Gastroesophageal sphincter (tissue), 4 donors: ENCODE results near the gene PRKN. TPM values are rescaled to one million over a fixed set of nuclear protein-coding genes. Genes with fewer than 3 reads are reported as not detected.

Experiments
- ATAC-seq: fragments of 150-250 bp; one replicate; pipeline ENCODE4 v1.9.1; 2016; ENCODE audit warnings: mild to moderate bottlenecking, moderate library complexity
- H3K27ac ChIP-seq, 4 donors: fragments of 200-600 bp; sonication (generic) in 3 of 4; 1 replicate in 3 of 4; 2 replicates in 1 of 4; pipeline ENCODE4 v1.5.1; 2016 to 2019
- H3K27me3 ChIP-seq: fragments of 200-600 bp; sonication (generic); one replicate; pipeline ENCODE4 v1.5.1; 2019
- H3K36me3 ChIP-seq, 2 donors: fragments of 200-600 bp; sonication (generic); one replicate each; pipeline ENCODE4 v1.5.1; 2019; ENCODE audit warnings: control low read depth in 1 of 2
- H3K4me1 ChIP-seq, 3 donors: fragments of 200-600 bp; sonication (generic); 1 replicate in 2 of 3; 2 replicates in 1 of 3; pipeline ENCODE4 v1.5.1; 2016 to 2019; ENCODE audit warnings: control low read depth in 2 of 3
- H3K4me3 ChIP-seq, 2 donors: fragments of 200-600 bp; sonication (generic); one replicate each; pipeline ENCODE4 v1.5.1; 2019; ENCODE audit warnings: mild to moderate bottlenecking in 1 of 2, moderate library complexity in 1 of 2
- H3K9me3 ChIP-seq, 3 donors: fragments of 200-600 bp; sonication (generic); one replicate each; pipeline ENCODE4 v1.5.1; 2017 to 2019; ENCODE audit warnings: control low read depth in 2 of 3
- CTCF ChIP-seq, 4 experiments: fragments of 200-600 bp in 2 of 4; fragments of 450-650 bp in 2 of 4; sonication (generic) in 1 of 4; IDR thresholded peaks; one replicate each; pipeline ENCODE4 v1.5.1; 2017 to 2019; ENCODE audit warnings: antibody characterized with exemption in 4 of 4, mild to moderate bottlenecking in 2 of 4, moderate library complexity in 2 of 4
- EP300 ChIP-seq: sonication (generic); formaldehyde crosslinking; IDR thresholded peaks from one replicate; pipeline ENCODE4 v1.6.1; 2017; ENCODE audit warnings: antibody characterized with exemption, mild to moderate bottlenecking
- POLR2A ChIP-seq, 2 donors: fragments of 450-650 bp; IDR thresholded peaks; one replicate each; pipeline ENCODE4 v1.6.1; 2017; ENCODE audit warnings: antibody characterized with exemption in 2 of 2, mild to moderate bottlenecking in 2 of 2, moderate library complexity in 1 of 2
- POLR2AphosphoS5 ChIP-seq: sonication (generic); formaldehyde crosslinking; IDR thresholded peaks from one replicate; pipeline ENCODE4 v1.6.1; 2017; ENCODE audit warnings: antibody characterized with exemption
- WGBS, 2 donors: methylation state at CpG; one replicate each; pipeline ENCODE4 v1.1.5; 2018; ENCODE audit warnings: low coverage in 1 of 2; 5-methylcytosine and 5-hydroxymethylcytosine counted together
- total RNA-seq, 4 donors: library from RNA; depleted of rRNA; stranded (reverse); fragments of >200 nt; gene quantifications; one replicate each; pipeline ENCODE4 v1.1.0, GENCODE V29; 2016

The PRKN gene
- total RNA-seq, 4 donors from 2014 or later: 8.4 to 58.6 (median 25.8) TPM

- no peak for TF ChIP-seq CTCF (IDR thresholded peaks at IDR 0.05)
- TF ChIP-seq POLR2A (IDR thresholded peaks at IDR 0.05): no peak
- no peak for TF ChIP-seq POLR2AphosphoS5
- no peak for TF ChIP-seq EP300
- WGBS, 2 donors: 75 to 83% methylated on average over 3 to 4 of the region's 4 CpGs
- H3K27ac ChIP-seq: no peak overlapping the region
- H3K9me3 ChIP-seq: peaks cover 0 to 7% (median 0%) of the 10 kb centered on the region in 3 donors
- H3K4me1 ChIP-seq: no peaks in the 10 kb centered on the region
- no peaks in the 10 kb centered on the region for H3K27me3 ChIP-seq
- H3K4me3 ChIP-seq: no peak overlapping the region
- no peaks in the 10 kb centered on the region for H3K36me3 ChIP-seq
- no peak for ATAC-seq
These were observed 909.7 kb downstream of the PRKN start for GRCh38 chr6:161817881-161818280.

- TF ChIP-seq EP300 (no peak), POLR2AphosphoS5 (no peak), CTCF (IDR thresholded peaks at IDR 0.05) (no peak), POLR2A (IDR thresholded peaks at IDR 0.05) (no peak)
- Histone ChIP-seq H3K4me3 (no peak overlapping the region), H3K4me1 (no peaks in the 10 kb centered on the region), H3K36me3 (no peaks in the 10 kb centered on the region), H3K27ac (no peak overlapping the region), H3K9me3 (peaks cover 0 to 15% (median 0%) of the 10 kb centered on the region in 3 donors), H3K27me3 (no peaks in the 10 kb centered on the region)
- no peak for ATAC-seq
- WGBS, 2 donors: 60 to 61% methylated on average over 3 to 4 of the region's 4 CpGs
These were observed 911.6 kb downstream of the PRKN start for GRCh38 chr6:161815965-161816364.

GRCh38 chr6:161813156-161813555 is 914.4 kb downstream of the PRKN start:
- TF ChIP-seq CTCF (IDR thresholded peaks at IDR 0.05) (no peak), POLR2AphosphoS5 (no peak), EP300 (no peak), POLR2A (IDR thresholded peaks at IDR 0.05) (no peak)
- WGBS, 2 donors: 100% methylated on average over 6 of the region's 8 CpGs; no CpG with 5 or more reads in 1 of the 2 donors
- no peak for ATAC-seq

GRCh38 chr6:161809971-161810370 is 917.6 kb downstream of the PRKN start:
- 88 to 100% methylated on average over 1 to 2 of the region's 2 CpGs for WGBS, 2 donors

More at GRCh38 chr6:161813156-161813555, 914.4 kb downstream of the PRKN start:
- Histone ChIP-seq H3K4me1 (no peaks in the 10 kb centered on the region), H3K36me3 (no peaks in the 10 kb centered on the region), H3K9me3 (peaks cover 0 to 15% (median 0%) of the 10 kb centered on the region in 3 donors), H3K4me3 (no peak overlapping the region), H3K27ac (no peak overlapping the region), H3K27me3 (no peaks in the 10 kb centered on the region)

More at GRCh38 chr6:161809971-161810370, 917.6 kb downstream of the PRKN start:
- no peak overlapping the region for H3K27ac ChIP-seq
- no peaks in the 10 kb centered on the region for H3K36me3 ChIP-seq
- no peaks in the 10 kb centered on the region for H3K27me3 ChIP-seq
- no peak overlapping the region for H3K4me3 ChIP-seq
- H3K4me1 ChIP-seq: no peaks in the 10 kb centered on the region
- TF ChIP-seq POLR2A (IDR thresholded peaks at IDR 0.05) (no peak), CTCF (IDR thresholded peaks at IDR 0.05) (no peak), EP300 (no peak), POLR2AphosphoS5 (no peak)
- H3K9me3 ChIP-seq: peaks cover 0 to 15% (median 0%) of the 10 kb centered on the region in 3 donors
- no peak for ATAC-seq
